NOMO-1 (cell line): ENCODE measurements around the gene RGS13.

Source experiments
- DNase-seq, 2 experiments: peaks; one replicate each; lab custom pipeline; 2025; ENCODE audit not compliant: unreplicated experiment in 2 of 2; lab: John Stamatoyannopoulos, UW

Gene RGS13, protein sequence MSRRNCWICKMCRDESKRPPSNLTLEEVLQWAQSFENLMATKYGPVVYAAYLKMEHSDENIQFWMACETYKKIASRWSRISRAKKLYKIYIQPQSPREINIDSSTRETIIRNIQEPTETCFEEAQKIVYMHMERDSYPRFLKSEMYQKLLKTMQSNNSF

DNA sequence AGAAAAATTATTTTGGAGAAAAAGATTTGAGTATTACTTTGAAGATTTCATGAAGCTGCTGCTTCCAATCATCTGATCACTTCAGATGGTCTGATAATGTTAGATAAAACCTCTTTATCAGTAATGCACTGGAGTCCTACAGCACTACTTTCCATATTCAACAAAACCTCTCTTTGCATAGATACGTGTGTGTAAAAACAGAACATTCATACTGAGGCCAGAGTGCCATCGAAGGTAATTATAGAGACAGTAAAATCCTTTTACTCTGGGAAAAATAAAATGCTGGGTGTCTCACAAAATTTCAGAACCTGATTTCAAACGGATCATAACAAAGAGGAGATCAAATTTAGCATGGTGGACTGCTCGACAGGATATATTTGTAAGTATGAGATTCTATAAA is at the start of gene RGS13:
Gene RGS13 (plus strand): TSS at position 209 of the 400 bp plus-strand sequence. CDS start 8,188 bp downstream, outside the sequence.
- no peak for DNase-seq

DNA sequence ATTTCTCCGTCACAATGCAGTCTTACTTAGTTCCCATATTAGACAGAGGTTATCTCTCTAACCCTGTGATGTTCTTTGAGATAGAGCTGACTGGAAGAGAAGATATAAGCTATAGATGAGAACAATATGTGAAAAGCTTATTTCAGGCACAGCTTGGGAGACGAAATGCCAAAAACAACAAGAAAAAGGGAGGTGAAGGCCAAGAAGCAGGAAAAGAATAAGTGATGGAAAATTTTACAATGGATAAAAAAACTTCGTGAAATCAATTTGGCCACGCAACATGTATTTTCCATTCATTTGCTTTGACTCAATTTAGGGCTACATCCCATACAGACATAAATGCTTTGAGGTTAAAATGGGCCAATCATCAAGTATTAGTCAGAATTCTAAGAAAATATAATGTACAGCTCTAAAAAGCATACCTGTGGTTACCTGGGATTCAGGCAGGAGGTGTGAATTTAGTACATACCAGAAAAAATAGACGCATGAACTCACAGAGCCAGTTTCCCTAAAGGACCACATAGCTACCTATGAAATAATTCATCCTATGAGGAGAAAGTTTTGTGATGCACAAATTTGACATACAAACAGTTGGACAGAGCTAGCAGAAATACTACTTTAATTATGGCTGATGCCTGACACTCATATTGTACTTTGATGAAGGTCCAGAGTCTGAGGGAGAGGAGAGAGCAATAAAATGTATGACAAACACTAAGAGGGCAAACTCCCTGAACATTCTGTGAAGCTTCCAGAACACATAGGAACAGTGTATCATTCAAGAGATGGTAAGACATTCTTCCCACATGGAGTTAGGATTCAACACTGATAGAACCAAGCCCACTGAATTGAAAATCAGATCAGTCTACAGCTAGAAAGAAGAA is 48.3 kb upstream of the RGS13 start:
- no peak for DNase-seq

DNA sequence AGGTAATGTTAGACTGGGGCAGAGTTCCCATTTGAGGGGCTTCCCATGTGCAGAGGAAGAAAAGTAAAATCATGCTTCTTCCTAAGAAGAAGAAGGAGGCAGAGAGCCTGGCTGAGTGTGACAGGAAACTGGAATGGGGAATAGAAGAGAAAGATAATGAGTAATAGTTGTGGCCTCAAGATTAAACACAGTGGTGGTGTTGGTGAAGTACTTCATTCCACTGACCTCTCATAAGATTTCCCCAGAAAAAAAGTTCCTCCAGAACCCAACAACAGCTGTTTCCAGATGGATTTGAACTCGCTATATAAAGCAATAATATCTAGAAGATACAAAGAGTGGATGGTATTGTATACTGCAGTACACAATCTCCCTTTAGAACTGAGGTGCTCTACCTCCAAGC is 47.4 kb upstream of the RGS13 start:
- DNase-seq: no peak

DNA sequence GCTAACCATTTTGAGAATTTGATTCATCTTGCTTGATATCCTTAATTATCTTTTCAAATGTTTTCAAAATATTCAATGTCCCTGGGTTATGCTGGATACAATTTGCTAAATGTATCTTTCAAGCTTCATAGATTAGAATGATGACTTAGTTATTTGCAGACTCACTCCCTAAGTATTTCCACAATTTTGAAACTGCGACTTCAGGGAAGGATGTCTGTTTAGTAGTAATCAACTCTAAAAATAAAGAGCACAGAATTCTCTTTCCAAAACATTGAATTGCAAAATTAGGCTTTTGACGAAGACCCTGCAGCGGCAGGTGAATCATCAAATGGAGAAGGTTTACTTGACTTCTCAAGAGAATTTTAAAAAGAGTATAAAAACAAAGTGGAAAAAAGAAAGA is 46.1 kb upstream of the RGS13 start:
- DNase-seq: no peak

DNA sequence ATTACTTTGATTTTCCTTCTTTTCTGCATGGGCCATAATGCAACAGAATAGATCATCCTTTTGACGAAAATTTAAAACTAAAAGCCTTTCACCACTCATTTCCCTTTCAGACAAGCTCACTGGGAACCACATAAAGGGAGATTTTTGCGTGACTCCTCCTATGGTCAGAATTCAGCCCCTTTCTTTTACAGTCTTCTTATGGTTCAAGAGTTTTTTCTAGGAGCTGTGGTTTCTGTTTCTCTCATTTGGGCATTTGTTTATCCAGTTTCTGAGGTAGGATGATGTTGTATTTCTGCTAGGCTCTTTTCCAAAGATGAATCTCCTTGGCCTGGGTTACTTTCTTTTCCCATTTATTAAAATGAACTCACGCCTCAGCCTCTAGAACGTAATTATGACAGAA is 43.4 kb upstream of the RGS13 start:
- DNase-seq: no peak

DNA sequence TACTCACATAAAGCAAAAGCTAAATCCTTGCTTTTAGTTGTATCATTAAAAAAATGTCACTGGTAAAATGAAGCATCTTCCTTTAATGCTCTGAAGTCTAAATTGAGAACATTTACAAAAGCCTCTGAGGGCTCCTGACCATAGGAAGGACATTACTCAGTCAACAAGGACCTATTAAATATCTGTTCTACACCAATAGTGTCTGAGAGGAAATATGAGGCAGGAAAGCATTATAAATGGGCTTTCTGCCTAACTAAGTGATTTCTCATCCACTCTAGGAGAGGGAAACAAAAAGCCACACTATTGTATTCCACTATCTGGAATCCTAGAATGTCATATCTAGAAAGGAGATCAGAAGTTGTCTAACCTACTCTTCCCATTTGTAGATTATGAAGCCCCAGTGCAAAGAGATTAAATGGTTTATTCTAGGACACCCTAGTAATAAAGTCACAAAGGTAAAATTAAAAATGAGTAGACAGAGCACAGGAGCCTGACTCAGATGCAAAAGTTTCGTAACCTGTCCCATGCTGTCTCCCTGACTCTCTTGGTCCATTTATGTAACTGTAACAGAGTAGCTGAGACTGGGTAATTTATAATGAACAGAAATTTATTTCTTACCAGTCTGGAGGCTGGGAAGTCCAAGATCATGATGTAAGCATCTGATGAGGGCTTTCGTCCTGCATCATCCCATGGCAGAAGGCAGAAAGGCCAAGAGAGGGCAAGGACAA is 42.8 kb upstream of the RGS13 start:
- DNase-seq: no peak

DNA sequence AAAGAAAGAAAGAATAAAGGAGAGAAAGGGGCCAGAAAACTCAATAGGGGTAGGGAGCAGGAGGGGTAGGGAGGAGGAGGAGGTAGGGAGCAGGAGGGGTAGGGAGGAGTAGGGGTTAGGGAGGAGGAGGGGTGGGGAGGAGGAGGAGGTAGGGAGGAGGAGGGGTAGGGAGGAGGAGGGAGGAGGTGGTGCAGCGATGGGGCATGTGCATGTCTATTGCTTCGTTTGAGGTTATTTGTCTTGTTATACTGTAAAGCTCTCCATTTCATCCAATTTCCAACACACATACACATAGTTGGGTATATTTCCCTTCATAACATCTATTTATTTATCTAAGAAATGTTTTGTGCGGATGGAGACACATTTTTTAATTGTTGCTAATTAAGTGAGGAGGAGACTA is 40.6 kb upstream of the RGS13 start:
- DNase-seq: no peak

DNA sequence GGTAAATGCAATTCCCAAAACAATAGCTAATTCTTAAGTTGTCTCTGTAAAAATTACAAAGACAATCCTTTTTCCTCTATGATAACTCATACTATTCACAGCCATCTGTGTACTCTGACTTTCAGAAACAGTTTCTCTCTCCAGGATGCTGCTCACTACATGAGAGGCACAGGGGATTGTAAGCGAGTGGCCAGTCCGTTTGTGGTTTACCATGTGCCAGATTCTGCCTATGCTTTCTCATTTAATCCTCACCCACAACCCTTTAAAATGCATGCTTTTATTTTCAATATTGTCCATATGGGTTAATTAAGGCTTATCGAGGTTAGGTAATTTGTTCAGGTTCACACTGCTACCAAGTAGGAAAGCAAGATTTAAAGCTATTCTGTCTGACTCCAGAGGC is 37.4 kb upstream of the RGS13 start:
- DNase-seq: no peak

DNA sequence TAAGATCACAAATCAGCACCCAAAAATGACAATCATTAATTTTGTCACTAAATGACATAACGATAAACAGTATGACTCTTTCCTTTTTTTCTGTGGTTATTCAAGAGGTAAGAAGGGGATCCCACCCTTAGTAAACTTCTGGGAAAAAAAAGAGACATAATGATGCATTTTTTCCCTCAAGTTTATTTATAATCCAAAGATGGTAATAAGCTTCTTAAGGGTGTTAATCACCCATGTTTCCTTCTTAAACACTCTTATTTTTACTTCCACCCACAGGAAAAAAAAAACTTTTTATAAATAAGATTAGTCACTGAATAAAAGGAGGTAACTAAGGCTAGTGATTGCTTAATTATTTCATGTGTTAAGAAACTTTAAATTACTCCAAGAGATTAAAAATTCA is 35.7 kb upstream of the RGS13 start:
- no peak for DNase-seq

DNA sequence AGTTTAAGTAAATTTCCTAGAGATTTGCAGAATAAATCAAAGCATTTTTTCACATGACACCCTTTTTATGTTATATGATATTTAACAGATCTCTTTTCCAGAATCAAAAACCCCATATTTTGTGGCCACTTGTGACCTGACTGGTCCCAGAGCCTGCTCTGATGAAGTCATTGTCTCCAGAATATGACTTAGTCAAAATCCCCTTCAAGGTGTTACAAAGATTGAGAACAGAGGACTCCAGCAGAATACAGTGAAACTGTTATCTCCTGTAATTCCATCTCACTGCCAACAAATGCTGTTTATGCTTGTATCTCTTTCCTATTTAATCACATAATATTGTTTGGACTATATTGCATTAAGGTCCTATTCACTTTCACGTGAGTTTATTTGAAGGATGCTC is 34.8 kb upstream of the RGS13 start:
- no peak for DNase-seq

DNA sequence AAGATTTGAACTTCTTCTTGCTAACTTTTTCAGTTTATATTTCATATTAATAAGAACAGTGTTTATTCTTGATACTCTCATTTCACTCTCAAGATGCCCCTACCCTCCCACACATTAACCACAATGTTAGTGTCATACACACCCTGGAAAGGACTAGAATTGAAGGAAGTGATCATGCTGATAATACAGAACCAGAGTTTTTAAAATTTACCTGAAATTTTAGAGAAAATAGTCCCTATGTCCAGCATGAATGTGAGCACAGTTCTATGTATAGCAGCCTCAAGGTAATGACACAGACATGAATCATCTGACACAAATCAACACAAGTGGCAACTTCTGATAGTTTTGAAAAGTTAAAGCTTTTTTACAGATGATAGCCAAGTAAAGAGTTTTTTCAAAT is 34.4 kb upstream of the RGS13 start:
- DNase-seq: no peak

DNA sequence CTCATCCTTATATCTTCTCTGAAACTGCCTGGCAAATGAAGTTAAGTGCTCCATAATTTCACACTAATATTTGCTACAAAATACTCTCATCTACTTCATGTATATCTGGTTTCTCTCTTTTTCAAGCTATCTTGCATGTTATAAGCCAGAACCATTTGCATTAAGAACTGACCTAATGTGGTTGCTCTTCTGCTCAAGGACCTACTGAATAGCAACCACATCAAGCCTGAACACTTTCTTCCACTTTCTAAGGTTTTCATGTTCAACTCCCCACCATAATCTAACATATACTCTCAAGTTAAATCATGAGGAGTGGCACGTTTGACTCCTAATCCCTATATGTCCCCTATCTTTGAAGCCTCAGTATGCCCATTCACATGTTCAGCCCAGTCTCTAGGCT is 33.2 kb upstream of the RGS13 start:
- DNase-seq: no peak

DNA sequence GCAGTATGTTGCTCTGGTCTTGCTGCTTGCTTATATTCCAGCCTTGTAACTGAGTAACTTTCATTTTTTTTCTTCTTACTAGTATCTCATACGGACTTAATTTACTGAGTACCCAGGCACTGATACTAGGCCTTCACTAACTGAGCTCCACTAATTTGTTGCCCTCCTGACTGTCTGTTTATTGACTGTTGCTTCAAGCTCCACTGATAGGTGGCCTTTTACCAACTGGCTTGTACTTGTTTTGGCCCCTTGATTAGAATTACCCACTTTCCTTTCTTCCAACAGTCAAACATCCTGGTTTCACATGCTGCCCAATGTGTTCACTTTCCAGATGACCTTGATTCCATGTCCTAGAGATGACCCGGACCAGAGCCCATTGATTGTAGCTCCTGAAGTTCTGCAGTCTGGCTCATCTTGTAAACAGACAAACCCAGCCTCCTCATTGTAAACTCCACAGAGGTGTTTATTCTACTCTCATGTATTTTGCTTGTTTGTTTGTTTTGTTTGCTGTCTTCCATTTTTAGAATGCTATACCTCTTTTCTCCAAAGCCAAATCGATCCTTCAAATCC is 32.6 kb upstream of the RGS13 start:
- DNase-seq: no peak

DNA sequence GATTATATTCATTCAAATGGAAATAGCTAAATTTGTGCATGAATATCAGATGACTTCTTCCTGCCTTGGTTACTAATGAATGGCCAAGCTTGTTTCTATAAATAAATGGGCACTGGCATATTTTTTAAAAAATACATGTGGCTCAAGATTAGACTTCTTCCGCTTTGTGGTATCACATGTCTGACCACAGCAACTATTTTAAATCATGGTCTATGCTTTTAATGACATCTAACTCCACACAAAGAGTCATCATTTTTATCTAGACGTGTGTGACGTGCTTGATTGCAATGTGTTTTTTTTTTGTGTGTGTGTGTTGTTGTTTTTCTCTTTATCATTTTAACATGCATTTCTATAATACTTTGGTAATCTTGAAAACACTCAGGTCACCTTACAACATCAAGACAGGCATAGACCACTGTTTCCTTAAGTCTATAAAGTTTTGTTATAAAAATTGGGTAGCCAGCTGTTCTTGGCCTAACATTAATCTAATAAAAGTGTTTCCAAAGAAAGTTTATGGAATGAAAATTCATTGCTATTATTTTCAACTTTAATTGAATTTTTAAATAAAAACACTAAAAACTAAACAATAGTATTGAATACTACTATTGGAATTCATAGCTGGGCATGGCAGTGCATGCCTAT is 30.8 kb upstream of the RGS13 start:
- DNase-seq: peak; percentile 76 to 91

DNA sequence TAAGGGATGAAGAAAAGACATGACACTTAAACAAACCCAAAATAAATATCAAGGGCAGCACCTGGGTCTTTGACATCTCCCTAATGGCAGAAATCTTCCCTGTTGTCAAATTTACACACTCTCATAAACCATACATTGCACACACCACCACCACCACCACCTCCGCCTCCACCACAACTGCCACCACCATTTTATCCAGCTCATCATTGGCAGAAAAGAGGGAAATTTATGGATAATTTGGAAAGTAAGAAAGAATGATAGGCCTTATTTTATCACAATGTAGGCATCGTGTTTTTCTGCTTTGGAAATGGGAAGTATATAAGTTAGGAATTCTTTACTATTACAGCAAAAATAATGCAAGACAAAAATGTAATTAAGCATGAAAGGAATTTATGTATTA is 27.3 kb upstream of the RGS13 start:
- DNase-seq: no peak

DNA sequence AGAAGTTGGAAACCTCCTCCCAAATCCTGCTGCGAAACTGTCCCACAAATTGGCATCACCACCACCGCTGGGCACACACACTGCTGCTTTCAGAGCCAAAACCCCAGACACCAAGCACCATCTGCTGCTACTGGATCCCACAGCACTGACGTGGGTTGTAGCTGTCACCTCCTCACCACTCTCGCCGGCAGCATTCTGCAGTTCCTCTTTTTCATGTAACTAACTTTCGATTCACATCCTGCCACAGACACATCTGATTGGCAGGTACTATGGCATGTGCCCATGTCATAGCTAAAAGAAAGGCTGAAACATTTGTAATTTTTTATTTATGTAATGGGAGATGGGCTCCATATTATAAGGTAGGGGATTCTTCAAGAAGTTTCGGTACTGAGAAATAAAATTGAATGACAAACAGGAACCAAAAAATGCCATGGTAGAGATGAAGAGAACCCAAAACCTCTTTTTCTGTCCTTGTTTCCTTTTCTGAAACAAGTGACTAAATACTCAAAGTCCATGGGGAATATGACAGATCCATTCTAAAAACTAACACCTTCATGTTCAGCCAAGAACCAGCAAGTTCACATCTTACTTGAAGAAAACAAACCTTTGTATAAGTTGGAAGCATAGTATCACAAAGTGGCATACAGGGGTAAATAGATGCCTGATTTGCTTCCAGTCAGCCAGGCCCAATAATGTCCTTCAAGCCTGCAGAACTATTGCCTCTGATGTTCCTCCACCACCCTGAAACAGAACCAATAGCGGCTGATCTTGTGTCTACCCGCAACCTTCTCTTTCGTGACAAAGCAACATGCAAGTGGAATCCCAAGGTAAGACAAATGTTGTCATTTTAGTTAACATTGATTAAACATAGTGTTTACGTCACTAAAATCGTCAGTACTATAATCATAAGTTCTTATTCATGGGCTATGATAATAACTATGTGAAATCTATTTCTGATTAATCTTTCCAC is 26.6 kb upstream of the RGS13 start:
- peak; percentile 83 to 95 for DNase-seq

DNA sequence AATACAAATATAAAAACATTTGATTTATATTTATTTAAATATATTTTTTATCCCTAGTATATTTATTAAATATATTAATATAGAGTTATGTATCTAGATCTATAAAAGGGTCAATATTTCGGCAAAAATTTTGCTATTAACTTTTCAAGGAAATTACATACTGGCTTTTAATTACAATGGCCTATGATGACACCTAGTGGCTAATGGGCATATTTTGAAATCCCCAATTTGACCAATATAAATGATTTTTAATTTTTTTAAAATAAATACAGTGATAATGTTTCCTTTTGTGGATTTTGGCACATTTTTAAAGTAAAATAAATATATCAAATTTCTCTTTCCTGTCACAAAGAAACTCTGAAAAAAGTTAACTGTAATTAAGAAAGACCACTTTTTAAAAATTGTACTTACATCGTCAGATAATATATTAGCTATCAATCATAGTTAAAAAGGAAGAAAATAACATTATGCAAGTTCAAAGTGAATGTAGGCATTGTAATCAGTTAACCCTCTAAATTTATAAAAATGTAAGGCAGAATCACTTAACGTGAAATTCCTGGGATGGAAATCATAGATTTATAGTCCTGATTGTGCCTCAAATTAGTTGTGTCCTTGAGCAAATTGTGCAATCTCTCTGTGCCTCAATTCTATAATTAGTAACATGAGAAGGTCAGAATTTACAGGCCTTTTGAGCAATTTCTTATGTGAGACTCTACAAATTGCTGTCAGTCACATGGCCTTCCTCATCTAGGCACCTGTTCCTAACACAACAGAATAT is 25.6 kb upstream of the RGS13 start:
- peak; percentile 40 to 68 for DNase-seq

DNA sequence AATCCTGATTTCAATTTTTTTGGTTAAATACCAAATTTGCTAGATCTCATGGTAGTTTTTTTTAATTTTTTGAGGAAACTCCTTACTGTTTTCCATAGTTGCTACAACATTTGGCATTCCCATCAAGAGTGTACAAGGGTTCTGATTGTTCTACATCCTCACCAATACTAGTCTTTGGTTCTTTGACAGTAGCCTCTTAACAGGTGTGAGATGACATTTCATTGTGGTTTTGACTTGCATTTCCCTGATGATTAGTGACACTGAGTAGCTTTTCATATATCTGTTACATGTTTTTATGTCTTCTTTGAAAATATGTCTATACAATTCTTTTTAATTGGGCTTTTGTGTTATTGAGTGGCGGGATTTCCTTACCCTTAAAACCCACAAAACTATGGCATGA is 20.9 kb upstream of the RGS13 start:
- DNase-seq: no peak

DNA sequence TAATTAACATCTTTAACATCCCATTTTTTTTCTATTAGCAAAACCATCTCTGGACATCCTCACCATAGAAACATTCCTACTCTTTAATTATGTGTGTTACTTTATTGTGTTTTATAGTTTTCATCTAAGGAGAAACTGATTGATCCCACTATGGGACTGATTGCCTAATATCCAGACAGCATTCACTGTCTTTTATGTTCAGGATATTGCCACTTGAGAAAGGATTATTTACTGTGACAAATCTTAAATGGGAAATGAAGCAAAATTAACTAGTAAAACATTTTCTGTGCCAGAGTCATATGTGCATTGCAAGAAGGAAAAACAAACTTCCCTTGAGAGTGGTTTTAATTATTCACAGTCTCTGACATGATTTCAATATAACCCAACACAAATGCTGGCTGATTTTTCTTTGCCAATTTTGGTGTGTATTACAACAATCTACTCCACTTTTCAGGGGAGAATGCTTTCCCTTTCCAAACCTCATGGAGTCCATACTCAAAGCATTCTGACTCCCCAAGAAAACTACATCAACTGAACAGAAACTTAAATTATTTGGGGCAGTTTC is 15.8 kb upstream of the RGS13 start:
- DNase-seq: no peak
